ENCODE data around the gene SELENON. TPM values are rescaled to one million over a fixed set of nuclear protein-coding genes. Genes with fewer than 3 reads are reported as not detected.

SELENON gene
- polyA plus RNA-seq, 1 of the 3 experiments (the other 2 are of a cell fraction) = 56.2 TPM

DNA sequence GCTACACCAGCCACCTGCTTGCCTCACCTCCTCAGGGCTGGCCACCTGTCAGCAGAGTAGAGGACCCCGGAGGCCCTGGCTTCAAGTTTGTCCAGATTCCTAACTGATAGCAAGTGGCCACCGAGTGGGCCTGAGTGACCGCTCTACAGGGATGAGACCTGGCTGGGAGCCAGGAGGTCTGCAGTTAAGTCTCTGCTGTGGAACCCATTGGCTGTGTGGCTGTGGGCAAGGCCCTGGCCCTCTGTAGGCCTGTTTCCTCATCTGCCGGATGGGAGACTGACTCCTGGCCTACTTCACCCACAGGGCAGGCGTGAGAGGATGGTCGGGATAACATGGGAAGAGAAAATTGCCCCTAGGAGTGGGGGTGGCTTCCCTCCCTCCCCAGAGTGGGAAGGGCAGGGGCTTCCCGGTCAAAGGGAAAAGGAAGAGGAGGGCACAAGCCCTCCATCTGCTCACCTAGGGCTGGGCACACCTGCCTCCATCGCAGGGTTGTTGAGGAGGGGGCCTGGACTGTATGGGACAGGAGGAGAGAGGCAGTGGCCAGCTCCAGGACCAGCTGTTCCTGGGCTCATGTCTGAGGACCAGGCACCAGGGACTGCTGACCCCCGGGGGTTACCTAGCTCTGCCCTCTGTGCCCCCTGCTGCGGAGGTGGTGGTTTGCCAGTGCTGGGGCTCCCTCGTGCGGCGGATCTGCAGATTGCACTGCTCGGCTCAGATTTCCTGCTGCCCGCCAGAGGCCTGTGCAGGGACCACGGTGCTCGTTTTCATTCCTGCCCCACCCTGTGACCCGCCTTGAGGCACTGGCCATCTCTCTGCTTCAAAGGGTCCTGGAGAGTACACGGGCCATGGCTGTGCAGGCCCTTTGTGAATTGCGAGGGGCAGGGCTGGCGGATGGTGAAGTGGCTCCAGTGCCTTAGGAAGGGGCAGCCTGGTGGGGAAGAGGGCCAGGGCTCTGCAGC, 10.6 kb downstream of the SELENON start:
- H3K4me2 ChIP-seq = no peak overlapping the region
- DNase-seq = peak; percentile 90
- H4K20me1 ChIP-seq (ENCODE audit: insufficient read depth) = no peaks in the 10 kb centered on the region
- H3K27ac ChIP-seq (ENCODE audit: low read depth in 2 of 2, low read length in 1 of 2) = peak overlapping the region in 1 of 2 experiments; percentile 24; a peak in 1 of 4 replicates
- no peaks in the 10 kb centered on the region for H3F3A ChIP-seq (replicated peaks; ENCODE audit: insufficient read depth)
- no peaks in the 10 kb centered on the region for H3K79me2 ChIP-seq (ENCODE audit: insufficient read depth)
- H2AFZ ChIP-seq (ENCODE audit: low read depth) = no peak overlapping the region
- ChIA-PET CTCF (interaction anchor here (0.6 to 4.7 kb wide), 30 partner anchors 10 to 329 kb away, joined by 3 to 76 read pairs (median 4); partner anchors contain the start of genes MTFR1L and SELENON), POLR2A (interaction anchor here (0.7 to 1.6 kb wide), 4 partner anchors 9 to 202 kb away, joined by 3 to 4 read pairs (median 4); partner anchors contain the start of genes MTFR1L and SELENON)
- H3K27me3 ChIP-seq (ENCODE audit: insufficient read depth) = no peaks in the 10 kb centered on the region
- H3K9me3 ChIP-seq = no peaks in the 10 kb centered on the region
- no peak overlapping the region; a peak in 1 of 4 replicates for H3K4me3 ChIP-seq (ENCODE audit: low read depth in 2 of 2, low read length in 1 of 2)
- WGBS (ENCODE audit: low lambda C conversion rate) = 74% methylated on average over 5 of the region's 21 CpGs
- peaks cover 0 to 16% of the 10 kb centered on the region in 2 experiments; a peak in 1 of 4 replicates for H3K4me1 ChIP-seq (ENCODE audit: control insufficient read depth in 1 of 2, insufficient read depth in 2 of 2, low read depth in 1 of 2, low read length in 1 of 2)
- H3K9me2 ChIP-seq = no peaks in the 10 kb centered on the region
- H3K9ac ChIP-seq = no peak overlapping the region
- H3K36me3 ChIP-seq (replicated peaks in 1 of 2; ENCODE audit: control insufficient read depth in 1 of 2, insufficient read depth in 2 of 2, low read length in 1 of 2) = peaks cover 3 to 46% of the 10 kb centered on the region in 2 experiments
- TF ChIP-seq ELF1 (IDR thresholded peaks at IDR 0.05) = no peak
- TF ChIP-seq SMC3 (IDR thresholded peaks at IDR 0.05; ENCODE audit: low read depth, low read length) = peak; percentile 71
- TF ChIP-seq, protein P1, sequence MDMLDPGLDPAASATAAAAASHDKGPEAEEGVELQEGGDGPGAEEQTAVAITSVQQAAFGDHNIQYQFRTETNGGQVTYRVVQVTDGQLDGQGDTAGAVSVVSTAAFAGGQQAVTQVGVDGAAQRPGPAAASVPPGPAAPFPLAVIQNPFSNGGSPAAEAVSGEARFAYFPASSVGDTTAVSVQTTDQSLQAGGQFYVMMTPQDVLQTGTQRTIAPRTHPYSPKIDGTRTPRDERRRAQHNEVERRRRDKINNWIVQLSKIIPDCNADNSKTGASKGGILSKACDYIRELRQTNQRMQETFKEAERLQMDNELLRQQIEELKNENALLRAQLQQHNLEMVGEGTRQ (IDR thresholded peaks at IDR 0.05; ENCODE audit: borderline replicate concordance, low read depth, low read length) = no peak
- TF ChIP-seq, protein P2, sequence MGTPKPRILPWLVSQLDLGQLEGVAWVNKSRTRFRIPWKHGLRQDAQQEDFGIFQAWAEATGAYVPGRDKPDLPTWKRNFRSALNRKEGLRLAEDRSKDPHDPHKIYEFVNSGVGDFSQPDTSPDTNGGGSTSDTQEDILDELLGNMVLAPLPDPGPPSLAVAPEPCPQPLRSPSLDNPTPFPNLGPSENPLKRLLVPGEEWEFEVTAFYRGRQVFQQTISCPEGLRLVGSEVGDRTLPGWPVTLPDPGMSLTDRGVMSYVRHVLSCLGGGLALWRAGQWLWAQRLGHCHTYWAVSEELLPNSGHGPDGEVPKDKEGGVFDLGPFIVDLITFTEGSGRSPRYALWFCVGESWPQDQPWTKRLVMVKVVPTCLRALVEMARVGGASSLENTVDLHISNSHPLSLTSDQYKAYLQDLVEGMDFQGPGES (IDR thresholded peaks at IDR 0.05; ENCODE audit: low read depth, low read length) = no peak
- TF ChIP-seq FOSL2 (IDR thresholded peaks at IDR 0.05; ENCODE audit: borderline replicate concordance, low read depth) = no peak
- TF ChIP-seq FOXM1 (IDR thresholded peaks at IDR 0.05; ENCODE audit: low read depth) = no peak
- TF ChIP-seq TAF1 (IDR thresholded peaks at IDR 0.05; ENCODE audit: borderline replicate concordance, low read depth, low read length) = no peak
- TF ChIP-seq MEF2A (IDR thresholded peaks at IDR 0.05; ENCODE audit: borderline replicate concordance, low read depth) = no peak
- TF ChIP-seq, protein P3, sequence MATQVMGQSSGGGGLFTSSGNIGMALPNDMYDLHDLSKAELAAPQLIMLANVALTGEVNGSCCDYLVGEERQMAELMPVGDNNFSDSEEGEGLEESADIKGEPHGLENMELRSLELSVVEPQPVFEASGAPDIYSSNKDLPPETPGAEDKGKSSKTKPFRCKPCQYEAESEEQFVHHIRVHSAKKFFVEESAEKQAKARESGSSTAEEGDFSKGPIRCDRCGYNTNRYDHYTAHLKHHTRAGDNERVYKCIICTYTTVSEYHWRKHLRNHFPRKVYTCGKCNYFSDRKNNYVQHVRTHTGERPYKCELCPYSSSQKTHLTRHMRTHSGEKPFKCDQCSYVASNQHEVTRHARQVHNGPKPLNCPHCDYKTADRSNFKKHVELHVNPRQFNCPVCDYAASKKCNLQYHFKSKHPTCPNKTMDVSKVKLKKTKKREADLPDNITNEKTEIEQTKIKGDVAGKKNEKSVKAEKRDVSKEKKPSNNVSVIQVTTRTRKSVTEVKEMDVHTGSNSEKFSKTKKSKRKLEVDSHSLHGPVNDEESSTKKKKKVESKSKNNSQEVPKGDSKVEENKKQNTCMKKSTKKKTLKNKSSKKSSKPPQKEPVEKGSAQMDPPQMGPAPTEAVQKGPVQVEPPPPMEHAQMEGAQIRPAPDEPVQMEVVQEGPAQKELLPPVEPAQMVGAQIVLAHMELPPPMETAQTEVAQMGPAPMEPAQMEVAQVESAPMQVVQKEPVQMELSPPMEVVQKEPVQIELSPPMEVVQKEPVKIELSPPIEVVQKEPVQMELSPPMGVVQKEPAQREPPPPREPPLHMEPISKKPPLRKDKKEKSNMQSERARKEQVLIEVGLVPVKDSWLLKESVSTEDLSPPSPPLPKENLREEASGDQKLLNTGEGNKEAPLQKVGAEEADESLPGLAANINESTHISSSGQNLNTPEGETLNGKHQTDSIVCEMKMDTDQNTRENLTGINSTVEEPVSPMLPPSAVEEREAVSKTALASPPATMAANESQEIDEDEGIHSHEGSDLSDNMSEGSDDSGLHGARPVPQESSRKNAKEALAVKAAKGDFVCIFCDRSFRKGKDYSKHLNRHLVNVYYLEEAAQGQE (IDR thresholded peaks at IDR 0.05; ENCODE audit: low read depth, low read length) = no peak
- no peak for TF ChIP-seq TCF12 (IDR thresholded peaks at IDR 0.05)
- TF ChIP-seq RCOR1 (IDR thresholded peaks at IDR 0.05; ENCODE audit: low read length) = 0 out of 2 replicates have a peak, but pooled peaks have one; percentile 34
- TF ChIP-seq, protein P4, sequence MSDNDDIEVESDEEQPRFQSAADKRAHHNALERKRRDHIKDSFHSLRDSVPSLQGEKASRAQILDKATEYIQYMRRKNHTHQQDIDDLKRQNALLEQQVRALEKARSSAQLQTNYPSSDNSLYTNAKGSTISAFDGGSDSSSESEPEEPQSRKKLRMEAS (IDR thresholded peaks at IDR 0.05; ENCODE audit: low read depth) = no peak
- no peak for TF ChIP-seq EZH2phosphoT487 (IDR thresholded peaks at IDR 0.05; ENCODE audit: borderline replicate concordance, low read depth)
- TF ChIP-seq EP300 (IDR thresholded peaks at IDR 0.05; ENCODE audit: borderline replicate concordance in 1 of 2, low read depth in 1 of 2, low read length in 1 of 2) = no peak
- no peak for TF ChIP-seq NRF1 (IDR thresholded peaks at IDR 0.05; ENCODE audit: low read depth, low read length)
- TF ChIP-seq JUND (IDR thresholded peaks at IDR 0.05) = no peak
- no peak for TF ChIP-seq YY1 (IDR thresholded peaks at IDR 0.05; ENCODE audit: low read depth)
- no peak for TF ChIP-seq GATA2 (CRISPR knock-in tag; IDR thresholded peaks at IDR 0.05)
- peak; percentile 91 for TF ChIP-seq RAD21 (IDR thresholded peaks at IDR 0.05; ENCODE audit: low read length)
- TF ChIP-seq NFIC (IDR thresholded peaks at IDR 0.05; ENCODE audit: borderline replicate concordance) = no peak
- TF ChIP-seq RXRA (IDR thresholded peaks at IDR 0.05; ENCODE audit: borderline replicate concordance, low read depth) = no peak
- TF ChIP-seq, protein P5, sequence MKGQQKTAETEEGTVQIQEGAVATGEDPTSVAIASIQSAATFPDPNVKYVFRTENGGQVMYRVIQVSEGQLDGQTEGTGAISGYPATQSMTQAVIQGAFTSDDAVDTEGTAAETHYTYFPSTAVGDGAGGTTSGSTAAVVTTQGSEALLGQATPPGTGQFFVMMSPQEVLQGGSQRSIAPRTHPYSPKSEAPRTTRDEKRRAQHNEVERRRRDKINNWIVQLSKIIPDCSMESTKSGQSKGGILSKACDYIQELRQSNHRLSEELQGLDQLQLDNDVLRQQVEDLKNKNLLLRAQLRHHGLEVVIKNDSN (IDR thresholded peaks at IDR 0.05; ENCODE audit: borderline replicate concordance, low read depth) = no peak
- no peak for TF ChIP-seq MXI1 (IDR thresholded peaks at IDR 0.05; ENCODE audit: low read depth, low read length)
- TF ChIP-seq FOXJ3 (CRISPR knock-in tag; IDR thresholded peaks at IDR 0.05) = no peak
- no peak for TF ChIP-seq GABPA (IDR thresholded peaks at IDR 0.05; ENCODE audit: low read depth)

Measured in SK-N-SH (cell line).